Hepatocyte (in vitro differentiated cells): ENCODE results near the gene FAM227B. TPM values are rescaled to one million over a fixed set of nuclear protein-coding genes. Genes with fewer than 3 reads are reported as not detected.

Experiments used
- DNase-seq: peaks from one replicate; pipeline ENCODE4 v3.0.0-alpha.2; 2016; ENCODE audit warnings: low spot score
- H2AFZ ChIP-seq: fragments of 200-600 bp; sonication (generic); 2 replicates; pipeline ENCODE4 v1.6.0; 2016; ENCODE audit warnings: antibody characterized with exemption, mild to moderate bottlenecking
- H3K27ac ChIP-seq: fragments of 200-600 bp; sonication (generic); 2 replicates; pipeline ENCODE4 v1.5.1; 2016; ENCODE audit warnings: mild to moderate bottlenecking
- H3K27me3 ChIP-seq: fragments of 200-600 bp; sonication (generic); 2 replicates; pipeline ENCODE4 v1.6.1; 2016
- H3K36me3 ChIP-seq: fragments of 200-600 bp; sonication (generic); replicated peaks from 2 replicates; pipeline ENCODE4 v1.5.1; 2016; ENCODE audit warnings: low read depth; ENCODE audit not compliant: insufficient read depth
- H3K4me1 ChIP-seq: fragments of 200-600 bp; sonication (generic); 2 replicates; pipeline ENCODE4 v1.5.1; 2016; ENCODE audit warnings: mild to moderate bottlenecking, moderate library complexity; ENCODE audit not compliant: insufficient read depth
- H3K4me2 ChIP-seq: fragments of 200-600 bp; sonication (generic); 2 replicates; pipeline ENCODE4 v1.6.0; 2016
- H3K4me3 ChIP-seq: fragments of 200-600 bp; sonication (generic); 2 replicates; pipeline ENCODE4 v1.5.1; 2016; ENCODE audit warnings: mild to moderate bottlenecking
- H3K79me2 ChIP-seq: fragments of 200-600 bp; sonication (generic); 2 replicates; pipeline ENCODE4 v1.6.0; 2017; ENCODE audit warnings: mild to moderate bottlenecking
- H3K9me2 ChIP-seq: fragments of 200-600 bp; sonication (generic); replicated peaks from 2 replicates; pipeline ENCODE4 v1.6.0; 2017; ENCODE audit warnings: mild to moderate bottlenecking; ENCODE audit not compliant: insufficient read depth
- H3K9me3 ChIP-seq: fragments of 200-600 bp; sonication (generic); 2 replicates; pipeline ENCODE4 v1.5.1; 2016; ENCODE audit warnings: low read depth, mild to moderate bottlenecking
- H4K20me1 ChIP-seq: fragments of 200-600 bp; sonication (generic); 2 replicates; pipeline ENCODE4 v1.6.0; 2016; ENCODE audit warnings: mild to moderate bottlenecking; ENCODE audit not compliant: insufficient read depth, poor library complexity, severe bottlenecking
- EZH2 ChIP-seq: fragments of 200-600 bp; sonication (generic); IDR thresholded peaks from 2 replicates; pipeline ENCODE4 v1.6.1; 2016; ENCODE audit warnings: antibody characterized with exemption, mild to moderate bottlenecking, borderline replicate concordance
- EZH2phosphoT487 ChIP-seq: fragments of 200-600 bp; sonication (generic); IDR thresholded peaks from one replicate; pipeline ENCODE4 v1.6.1; 2018; ENCODE audit warnings: antibody characterized with exemption, mild to moderate bottlenecking, low read depth, moderate library complexity; ENCODE audit not compliant: unreplicated experiment, severe bottlenecking
- WGBS: methylation state at CpG from one replicate; pipeline ENCODE4 v1.1.6; 2016; ENCODE audit warnings: low lambda C conversion rate; ENCODE audit errors: missing lambda C conversion rate; 5-methylcytosine and 5-hydroxymethylcytosine counted together
- polyA plus RNA-seq: library from polyadenylated mRNA; unstranded; fragments of >200 nt; fragmentation: Nextera tagmentation; extraction: Ambion mirVana; gene quantifications from 2 replicates; pipeline ENCODE4 v1.2.1, GENCODE V29; 2016
- total RNA-seq: library from RNA; depleted of rRNA; stranded (reverse); fragments of >200 nt; gene quantifications from 2 replicates; pipeline ENCODE4 v1.2.3, GENCODE V29; 2014
- TF ChIP-seq, protein P1 (sequence below): fragments of 200-600 bp; sonication (generic); IDR thresholded peaks from 2 replicates; pipeline ENCODE4 v1.5.1; 2016; ENCODE audit warnings: antibody characterized with exemption, mild to moderate bottlenecking; ENCODE audit not compliant: poor library complexity

FAM227B gene
- total and polyA plus RNA-seq, 2 experiments from 2014 or later, result 4.5 to 9.2 TPM

DNA sequence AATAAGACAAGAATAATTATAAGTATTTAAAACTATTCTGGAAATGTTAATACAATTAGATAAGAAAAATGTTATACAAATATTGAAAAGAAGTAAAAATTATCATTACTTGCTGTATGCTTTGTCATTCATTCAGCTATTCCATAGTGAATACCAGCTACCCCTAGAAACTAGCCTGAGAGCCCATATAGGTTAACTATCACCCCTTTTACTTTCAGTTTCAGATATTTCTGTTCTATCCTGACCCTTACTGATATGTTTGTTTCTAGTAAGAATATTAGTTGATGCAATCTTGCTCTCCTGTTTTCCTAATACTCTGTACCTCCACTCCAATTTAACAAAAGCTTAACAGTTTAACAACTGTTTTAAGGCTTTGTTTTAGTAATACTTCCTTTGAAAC is 31.6 kb downstream of the FAM227B start:
- no peaks in the 10 kb centered on the region for H3K9me2 ChIP-seq
- no peaks in the 10 kb centered on the region for H4K20me1 ChIP-seq
- no peak overlapping the region for H3K27ac ChIP-seq
- no peaks in the 10 kb centered on the region for H3K9me3 ChIP-seq
- H2AFZ ChIP-seq, result no peak overlapping the region
- no peaks in the 10 kb centered on the region for H3K4me1 ChIP-seq
- H3K79me2 ChIP-seq, result no peaks in the 10 kb centered on the region
- H3K4me2 ChIP-seq, result no peak overlapping the region
- H3K4me3 ChIP-seq, result no peak overlapping the region
- DNase-seq, result no peak
- no peaks in the 10 kb centered on the region for H3K27me3 ChIP-seq
- TF ChIP-seq EZH2phosphoT487 (no peak), EZH2 (no peak)
- TF ChIP-seq, protein P1, sequence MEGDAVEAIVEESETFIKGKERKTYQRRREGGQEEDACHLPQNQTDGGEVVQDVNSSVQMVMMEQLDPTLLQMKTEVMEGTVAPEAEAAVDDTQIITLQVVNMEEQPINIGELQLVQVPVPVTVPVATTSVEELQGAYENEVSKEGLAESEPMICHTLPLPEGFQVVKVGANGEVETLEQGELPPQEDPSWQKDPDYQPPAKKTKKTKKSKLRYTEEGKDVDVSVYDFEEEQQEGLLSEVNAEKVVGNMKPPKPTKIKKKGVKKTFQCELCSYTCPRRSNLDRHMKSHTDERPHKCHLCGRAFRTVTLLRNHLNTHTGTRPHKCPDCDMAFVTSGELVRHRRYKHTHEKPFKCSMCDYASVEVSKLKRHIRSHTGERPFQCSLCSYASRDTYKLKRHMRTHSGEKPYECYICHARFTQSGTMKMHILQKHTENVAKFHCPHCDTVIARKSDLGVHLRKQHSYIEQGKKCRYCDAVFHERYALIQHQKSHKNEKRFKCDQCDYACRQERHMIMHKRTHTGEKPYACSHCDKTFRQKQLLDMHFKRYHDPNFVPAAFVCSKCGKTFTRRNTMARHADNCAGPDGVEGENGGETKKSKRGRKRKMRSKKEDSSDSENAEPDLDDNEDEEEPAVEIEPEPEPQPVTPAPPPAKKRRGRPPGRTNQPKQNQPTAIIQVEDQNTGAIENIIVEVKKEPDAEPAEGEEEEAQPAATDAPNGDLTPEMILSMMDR, result no peak
- no peaks in the 10 kb centered on the region for H3K36me3 ChIP-seq

DNA sequence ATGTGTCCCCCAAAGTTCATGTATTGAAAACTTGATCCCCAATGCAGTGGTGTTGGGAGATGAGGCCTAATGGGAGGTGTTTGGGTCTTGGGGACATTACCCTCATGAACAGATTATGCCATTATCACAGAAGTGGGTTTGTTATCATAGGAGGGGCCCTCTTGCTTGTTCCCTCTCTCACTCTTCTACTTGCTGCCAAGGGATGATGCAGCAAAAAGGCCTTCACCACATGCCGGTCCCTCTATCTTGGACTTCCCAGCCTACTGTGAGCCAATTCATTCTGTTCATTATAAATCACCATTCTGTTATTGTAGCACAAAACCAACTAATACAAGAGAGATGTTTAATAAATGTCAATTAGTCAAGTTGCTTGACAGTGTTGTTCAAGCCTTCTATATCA is 47.2 kb downstream of the FAM227B start:
- DNase-seq, result no peak
- Histone ChIP-seq H3K9me2 (no peaks in the 10 kb centered on the region), H3K27me3 (no peaks in the 10 kb centered on the region), H2AFZ (no peak overlapping the region), H3K27ac (no peak overlapping the region), H3K4me3 (no peak overlapping the region), H3K9me3 (no peaks in the 10 kb centered on the region), H3K4me2 (no peak overlapping the region), H4K20me1 (no peaks in the 10 kb centered on the region), H3K79me2 (no peaks in the 10 kb centered on the region), H3K4me1 (no peaks in the 10 kb centered on the region), H3K36me3 (no peaks in the 10 kb centered on the region)
- TF ChIP-seq EZH2phosphoT487 (no peak), EZH2 (no peak)
- TF ChIP-seq, protein P1, result no peak
- WGBS, result 100% methylated on average over 1 of the region's 1 CpG

- H3K9me3 ChIP-seq, result no peaks in the 10 kb centered on the region
- H3K79me2 ChIP-seq, result no peaks in the 10 kb centered on the region
- TF ChIP-seq EZH2phosphoT487 (no peak), EZH2 (no peak)
- TF ChIP-seq, protein P1, result no peak
- no peak for DNase-seq
- no peaks in the 10 kb centered on the region for H3K9me2 ChIP-seq
- H3K36me3 ChIP-seq, result no peaks in the 10 kb centered on the region
- H3K27me3 ChIP-seq, result no peaks in the 10 kb centered on the region
- no peaks in the 10 kb centered on the region for H4K20me1 ChIP-seq
- H3K27ac ChIP-seq, result no peak overlapping the region
- H3K4me1 ChIP-seq, result no peaks in the 10 kb centered on the region
- 100% methylated on average over 1 of the region's 1 CpG for WGBS
- no peak overlapping the region for H3K4me3 ChIP-seq
- no peak overlapping the region for H2AFZ ChIP-seq
- H3K4me2 ChIP-seq, result no peak overlapping the region
These were observed 49.9 kb downstream of the FAM227B start for GRCh38 chr15:49570672-49571071.

DNA sequence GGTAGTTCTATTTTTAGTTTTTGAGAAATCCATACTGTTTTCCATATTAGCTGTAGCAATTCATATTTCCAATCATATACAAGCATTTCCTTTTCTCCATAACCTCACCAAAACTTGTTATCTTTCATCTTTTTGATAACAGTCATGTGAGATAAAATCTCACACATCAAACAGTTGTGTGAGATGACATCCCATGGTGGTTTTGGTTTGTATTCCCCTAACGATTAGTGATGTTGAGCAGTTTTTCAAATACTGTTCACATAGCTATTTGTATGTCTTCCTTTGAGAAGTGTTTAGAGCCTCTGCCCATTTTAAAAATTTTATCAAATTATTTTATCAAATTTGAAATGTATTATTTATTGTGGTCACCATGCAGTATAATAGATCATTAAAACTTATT is 50.4 kb downstream of the FAM227B start:
- Histone ChIP-seq H3K27ac (no peak overlapping the region), H3K4me3 (no peak overlapping the region), H4K20me1 (no peaks in the 10 kb centered on the region), H3K9me2 (no peaks in the 10 kb centered on the region), H2AFZ (no peak overlapping the region), H3K4me2 (no peak overlapping the region), H3K36me3 (no peaks in the 10 kb centered on the region), H3K4me1 (no peaks in the 10 kb centered on the region), H3K27me3 (no peaks in the 10 kb centered on the region), H3K9me3 (no peaks in the 10 kb centered on the region), H3K79me2 (no peaks in the 10 kb centered on the region)
- TF ChIP-seq, protein P1, result no peak
- TF ChIP-seq EZH2 (no peak), EZH2phosphoT487 (no peak)
- WGBS, result 44% methylated on average over 1 of the region's 1 CpG
- no peak for DNase-seq
